HG03565 (cell line): ENCODE results near the gene ANXA6.

ENCODE experiments used
- ATAC-seq: cut with Tn5 transposase; IDR thresholded peaks from one replicate; pipeline ENCODE4 v1.9.1; 2021; ENCODE audit warnings: mild to moderate bottlenecking, moderate library complexity; ENCODE audit not compliant: unreplicated experiment

ANXA6 gene

GRCh38 chr5:151106509-151106908 is 51.1 kb downstream of the ANXA6 start:
- ATAC-seq: no peak

DNA sequence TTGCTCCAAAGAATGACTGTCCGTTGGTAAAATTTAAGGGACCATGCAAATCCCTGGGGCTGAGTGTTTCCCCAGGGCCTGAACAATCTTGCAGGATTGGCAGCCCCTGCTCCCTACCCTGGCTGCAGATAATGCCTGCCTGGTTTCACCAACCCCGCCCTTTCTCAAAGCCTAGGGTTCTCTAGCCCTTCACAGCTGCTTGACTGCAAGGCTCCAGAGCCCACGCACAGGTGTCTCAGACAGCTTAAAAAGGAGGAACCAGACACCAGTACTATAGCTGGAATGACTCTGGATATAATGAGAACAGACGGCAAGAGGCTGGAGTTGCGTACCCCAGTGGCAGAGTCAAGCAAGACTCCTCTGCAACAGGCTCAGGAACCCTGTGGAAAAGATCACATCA is 51.5 kb downstream of the ANXA6 start:
- ATAC-seq: no peak

- ATAC-seq: no peak
These were observed 52.0 kb downstream of the ANXA6 start for GRCh38 chr5:151105561-151105960.

GRCh38 chr5:151104795-151105194 is 52.8 kb downstream of the ANXA6 start:
- ATAC-seq: no peak

DNA sequence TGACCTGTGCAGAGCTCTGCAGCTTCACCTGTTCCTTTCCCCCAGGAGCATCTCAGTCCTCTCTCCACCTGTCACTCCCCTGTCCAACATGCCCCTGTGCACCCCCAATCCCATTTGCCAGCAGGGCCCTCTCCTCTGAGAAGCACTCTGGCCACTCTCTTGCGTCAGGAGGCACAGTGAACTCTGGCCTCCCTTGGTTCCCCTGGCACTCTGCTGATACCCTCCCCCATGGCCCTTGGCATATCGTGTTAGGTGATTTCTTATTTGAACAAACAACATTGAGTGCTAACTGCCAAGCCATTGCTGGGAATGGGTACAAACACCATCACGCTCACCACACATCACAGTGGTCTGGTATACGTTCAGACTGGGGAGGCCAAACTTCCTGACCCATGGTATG is 55.8 kb downstream of the ANXA6 start:
- ATAC-seq: no peak

- ATAC-seq: no peak
These were observed 56.4 kb downstream of the ANXA6 start for GRCh38 chr5:151101151-151101550.

GRCh38 chr5:151100681-151101080 is 56.9 kb downstream of the ANXA6 start:
- ATAC-seq: no peak

GRCh38 chr5:151098768-151099121 is 58.8 kb downstream of the ANXA6 start:
- ATAC-seq: no peak

- ATAC-seq: peak; percentile 30
These were observed 59.5 kb downstream of the ANXA6 start for GRCh38 chr5:151097820-151098767.

DNA sequence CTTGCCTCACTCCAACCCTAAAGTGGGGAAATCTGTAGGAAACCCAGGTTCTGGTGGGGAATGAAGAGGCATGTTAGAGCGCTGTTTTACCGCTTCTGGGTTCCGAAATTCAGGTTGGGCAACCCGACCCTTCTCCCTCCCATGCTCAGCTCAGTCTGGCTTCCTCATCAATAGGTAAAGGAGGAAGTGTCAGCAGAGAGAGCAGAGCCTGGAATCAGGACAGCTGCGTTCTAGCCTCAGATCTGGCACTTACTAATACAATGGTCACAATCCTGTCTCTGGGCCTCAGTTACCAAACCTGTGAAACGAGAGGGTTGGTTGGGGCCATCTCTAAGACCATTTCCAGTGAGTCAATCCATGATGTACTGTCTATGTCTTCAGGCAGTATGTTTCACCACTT is 60.5 kb downstream of the ANXA6 start:
- no peak for ATAC-seq

GRCh38 chr5:151096001-151096373 is 61.6 kb downstream of the ANXA6 start:
- ATAC-seq: no peak

DNA sequence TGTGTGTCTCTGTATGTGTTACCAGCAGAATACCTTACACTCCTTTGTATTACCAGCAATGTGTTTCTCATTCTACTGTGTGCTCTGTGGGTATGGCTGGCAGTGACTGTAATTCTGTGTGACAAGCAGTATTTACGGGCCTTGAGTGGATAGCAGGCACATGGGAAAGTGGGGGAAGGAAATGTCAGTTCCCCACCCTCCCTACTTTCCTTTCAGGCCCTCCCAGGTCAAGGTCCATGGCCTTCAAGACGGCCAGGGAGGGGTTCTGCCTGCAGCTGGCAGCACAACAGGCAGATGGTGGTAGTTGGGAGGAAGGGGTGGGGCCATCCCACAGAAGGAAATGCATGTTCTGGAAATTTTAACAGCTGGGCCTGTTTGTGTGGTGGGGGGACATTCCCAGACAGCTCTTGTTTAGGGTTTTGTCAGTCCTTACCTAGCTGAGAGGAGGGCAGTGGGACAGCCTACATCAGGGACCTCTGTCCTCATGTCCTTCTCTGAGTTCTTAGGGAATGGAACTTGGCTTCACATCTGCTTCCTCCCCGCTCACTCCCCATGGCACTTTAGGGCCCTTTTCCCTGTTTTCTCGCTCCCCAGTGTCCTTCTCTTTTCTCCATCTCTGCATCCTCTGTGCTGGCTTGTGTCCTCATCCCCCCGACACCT is 62.1 kb downstream of the ANXA6 start:
- ATAC-seq: no peak

- ATAC-seq: no peak
These were observed 62.7 kb downstream of the ANXA6 start for GRCh38 chr5:151094852-151095245.

- peak; percentile 62 for ATAC-seq
These were observed 63.3 kb downstream of the ANXA6 start for GRCh38 chr5:151094030-151094851.

DNA sequence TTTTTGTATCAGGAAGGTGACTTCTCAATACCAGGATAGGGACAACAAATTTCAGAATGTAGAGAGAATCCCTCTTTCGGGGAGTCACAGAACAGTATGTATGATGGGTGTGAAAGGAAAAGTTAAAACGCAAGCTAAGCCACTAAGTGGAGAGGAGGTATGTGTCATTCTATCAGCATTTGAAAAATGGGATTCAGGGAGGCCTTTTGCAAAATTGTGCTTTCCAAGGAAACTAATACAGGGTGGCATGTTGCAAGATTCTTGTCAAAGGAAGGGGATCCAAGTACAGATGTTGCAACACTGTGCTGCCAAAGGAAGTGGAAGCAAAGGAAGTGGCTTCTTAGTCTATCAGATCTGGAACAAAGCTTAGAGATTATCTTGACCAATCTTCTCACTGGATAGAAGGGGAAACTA is 64.1 kb downstream of the ANXA6 start:
- ATAC-seq: no peak

DNA sequence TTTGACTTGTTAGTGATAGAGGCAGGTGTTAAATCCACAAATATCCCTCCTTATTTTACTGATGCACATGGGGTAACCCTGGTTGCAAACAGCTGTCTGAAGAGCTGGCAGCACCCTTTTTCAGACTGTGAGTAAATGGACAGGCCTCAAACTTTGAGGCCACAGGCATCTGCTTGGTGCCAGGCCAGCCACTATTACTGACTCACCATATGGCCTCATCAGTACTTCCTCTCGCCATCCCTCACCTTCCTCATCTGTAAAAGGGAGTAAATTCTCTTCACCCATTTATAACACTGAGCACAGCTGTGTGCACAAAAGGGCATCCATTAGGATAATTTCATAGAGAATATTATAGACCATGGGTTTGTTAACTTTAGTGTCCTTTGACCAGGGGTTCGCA is 64.8 kb downstream of the ANXA6 start:
- no peak for ATAC-seq

GRCh38 chr5:151089726-151090125 is 67.9 kb downstream of the ANXA6 start:
- ATAC-seq: no peak

DNA sequence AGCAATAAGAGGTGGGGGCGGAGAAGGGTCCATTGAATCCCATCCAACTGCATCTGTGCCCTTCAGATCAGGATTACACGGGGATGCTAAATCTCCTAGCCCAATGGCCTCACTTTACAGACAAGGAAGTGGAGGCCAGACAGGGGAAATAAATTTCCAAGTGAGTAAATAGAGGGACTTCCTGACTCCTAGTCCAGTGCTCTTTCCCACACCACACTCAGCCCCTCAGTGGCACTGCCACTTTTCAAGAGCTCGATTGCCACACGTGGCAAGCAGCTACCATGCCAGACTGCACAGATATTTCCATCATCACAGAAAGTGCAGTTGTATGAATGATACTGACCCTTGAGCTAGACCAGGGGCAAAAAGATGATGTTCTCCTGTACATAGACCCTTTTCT is 68.6 kb downstream of the ANXA6 start:
- ATAC-seq: no peak

DNA sequence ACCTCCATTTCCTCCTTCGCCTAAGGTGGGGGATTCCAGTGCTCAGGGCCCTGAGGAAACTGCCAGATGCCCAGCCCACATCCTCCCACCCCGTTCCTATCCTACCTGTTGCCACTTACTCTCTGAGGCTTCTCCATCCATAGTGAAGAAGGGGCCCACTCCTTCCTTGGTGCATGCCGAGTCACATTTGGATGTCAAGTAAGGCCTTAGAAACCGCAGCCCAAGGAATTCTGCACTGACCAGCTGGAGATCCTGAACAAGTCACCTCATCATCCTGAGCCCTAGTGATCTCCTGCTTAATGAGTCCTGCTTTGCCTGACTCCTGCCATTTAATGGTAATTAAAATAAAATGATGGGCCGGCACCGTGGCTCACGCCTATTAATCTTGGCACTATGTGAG is 70.1 kb downstream of the ANXA6 start:
- no peak for ATAC-seq

DNA sequence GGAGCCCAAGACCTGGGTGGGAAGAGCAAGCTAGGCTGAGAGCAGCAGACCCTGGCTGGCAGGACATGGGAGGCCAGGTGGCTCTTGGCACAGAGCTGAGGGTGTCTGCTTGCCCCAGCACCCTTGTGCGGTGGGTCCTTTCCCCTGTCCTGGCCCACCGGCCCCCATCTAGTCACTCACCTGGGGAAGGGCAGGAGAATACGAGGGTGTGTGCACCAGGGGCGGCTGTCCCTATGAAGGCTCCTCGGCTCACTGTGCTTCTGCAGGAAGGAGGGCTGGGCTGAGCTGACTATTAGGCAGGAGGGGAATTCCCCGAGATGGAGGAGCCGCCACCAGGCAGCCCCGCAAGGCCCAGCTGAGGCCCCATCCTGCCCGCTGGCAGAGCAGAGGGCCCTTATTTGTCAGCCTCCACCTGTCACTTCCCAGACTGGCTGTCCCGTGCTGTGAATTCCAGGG is 70.6 kb downstream of the ANXA6 start:
- peak; percentile 53 for ATAC-seq

- no peak for ATAC-seq
These were observed 71.2 kb downstream of the ANXA6 start for GRCh38 chr5:151086192-151086869.
